ENCODE data around the gene ACACA. TPM values are rescaled to one million over a fixed set of nuclear protein-coding genes. Genes with fewer than 3 reads are reported as not detected.

ACACA gene
- total and polyA plus RNA-seq, 2 donors (not counting 3 experiments of a cell fraction or from before 2014, with no cell fraction given), result 55.3 to 124 TPM

GRCh38 chr17:37299257-37299980 is 107.2 kb downstream of the ACACA start:
- peak overlapping the region; percentile 41 for H3K9ac ChIP-seq (replicated peaks; ENCODE audit: extremely low read depth, insufficient read depth, low read length)
- H3K4me3 ChIP-seq (replicated peaks in 1 of 3; ENCODE audit: insufficient read depth in 1 of 3, low read depth in 1 of 3, low read length in 3 of 3), result peak overlapping the region in 1 of 3 experiments; percentile 8
- CTCF ChIA-PET, result interaction anchor here (1.0 to 2.9 kb wide), 10 partner anchors 9 to 74 kb away, joined by 3 to 15 read pairs (median 4); no protein-coding TSS in a partner anchor
- peak; percentile 66 for DNase-seq (ENCODE audit: low read depth, low spot score)
- H3K27me3 ChIP-seq (ENCODE audit: control insufficient read depth in 2 of 2, insufficient read depth in 2 of 2, low read length in 2 of 2), result no peaks in the 10 kb centered on the region
- peaks cover 30% of the 10 kb centered on the region for H3K79me2 ChIP-seq (ENCODE audit: control insufficient read depth, insufficient read depth, low read length)
- no TSS peak for BruUV-seq (replicated peaks)
- FAIRE-seq, result no peak
- peak overlapping the region; percentile 47 for H3K27ac ChIP-seq (ENCODE audit: insufficient read depth, low read depth, low read length)
- dilution Hi-C loops (cut with MboI; ENCODE audit: extremely low pct_ligation_motif_present, low sequenced_read_pairs), result no loop called here
- peak overlapping the region; percentile 59 for H3K4me2 ChIP-seq (ENCODE audit: insufficient read depth, low read length)
- no peaks in the 10 kb centered on the region for H4K20me1 ChIP-seq (replicated peaks; ENCODE audit: control insufficient read depth, extremely low read depth, insufficient read depth, low read length)
- peak overlapping the region; percentile 8 for H2AFZ ChIP-seq (ENCODE audit: low read depth, low read length)
- no peaks in the 10 kb centered on the region for H3K9me1 ChIP-seq (replicated peaks; ENCODE audit: control insufficient read depth, extremely low read depth, insufficient read depth, low read length)
- no peaks in the 10 kb centered on the region for H3K9me3 ChIP-seq (replicated peaks; ENCODE audit: control insufficient read depth, insufficient read depth, low read length)
- no peaks in the 10 kb centered on the region for H3K36me3 ChIP-seq (ENCODE audit: control insufficient read depth in 2 of 2, extremely low read depth in 1 of 2, insufficient read depth in 2 of 2, low read length in 2 of 2)
- POLR2A ChIA-PET, result no interaction called here
- TF ChIP-seq MAX (IDR thresholded peaks at IDR 0.05; ENCODE audit: insufficient read depth, insufficient read length) (no peak), CTCF (IDR thresholded peaks at IDR 0.05; ENCODE audit: extremely low read depth in 1 of 2, insufficient read depth in 1 of 2, low read depth in 1 of 2, low read length in 2 of 2) (no peak), EZH2 (IDR thresholded peaks at IDR 0.05; ENCODE audit: borderline replicate concordance, low read depth, low read length, severe bottlenecking) (no peak), MYC (IDR thresholded peaks at IDR 0.05; ENCODE audit: low read depth, low read length) (no peak), GATA2 (IDR thresholded peaks at IDR 0.05; ENCODE audit: insufficient read depth, insufficient read length, low read depth, low read length) (no peak), JUN (IDR thresholded peaks at IDR 0.05; ENCODE audit: borderline replicate concordance, insufficient read depth, insufficient read length, low read depth) (no peak), POLR2AphosphoS5 (IDR thresholded peaks at IDR 0.05; ENCODE audit: insufficient read depth, low read depth, low read length) (no peak), POLR2A (IDR thresholded peaks at IDR 0.05; ENCODE audit: low read depth, low read length) (no peak), FOS (IDR thresholded peaks at IDR 0.05; ENCODE audit: borderline replicate concordance, insufficient read depth, low read length) (no peak)
- intact Hi-C loops (cut with micrococcal nuclease), result loop anchor here (5.0 kb wide), 1 partner anchor 58 kb away; no protein-coding TSS in a partner anchor
- H3K4me1 ChIP-seq (ENCODE audit: control insufficient read depth, extremely low read depth, insufficient read depth, low read length), result peaks cover 29% of the 10 kb centered on the region

All from endothelial cell of umbilical vein (primary cell).